Neutrophil (primary cell): ENCODE data around the gene CREB5.

Source experiments
- H3K27ac ChIP-seq: fragments of 200-600 bp; sonication (generic); 2 replicates; pipeline ENCODE4 v1.5.1; 2016; ENCODE audit warnings: mild to moderate bottlenecking, moderate library complexity
- H3K27me3 ChIP-seq: fragments of 200-600 bp; sonication (generic); 2 replicates; pipeline ENCODE4 v1.6.0; 2016; ENCODE audit warnings: mild to moderate bottlenecking
- H3K36me3 ChIP-seq: fragments of 200-600 bp; sonication (generic); 2 replicates; pipeline ENCODE4 v1.5.1; 2017
- H3K4me1 ChIP-seq, 2 experiments: fragments of 200-600 bp in 1 of 2; sonication (generic) in 1 of 2; 1 replicate in 1 of 2; 2 replicates in 1 of 2; pipeline versions ENCODE4 v1.5.1 to v1.6.1; 2013 to 2016; ENCODE audit warnings: low read depth in 1 of 2, low read length in 1 of 2, mild to moderate bottlenecking in 1 of 2, moderate library complexity in 1 of 2; ENCODE audit not compliant: control insufficient read depth in 1 of 2, insufficient read depth in 1 of 2
- H3K4me3 ChIP-seq, 2 experiments: fragments of 200-600 bp in 1 of 2; sonication (generic) in 1 of 2; 1 replicate in 1 of 2; 2 replicates in 1 of 2; pipeline ENCODE4 v1.5.1; 2013 to 2016; ENCODE audit warnings: low read depth in 1 of 2, low read length in 1 of 2, mild to moderate bottlenecking in 1 of 2, moderate library complexity in 1 of 2
- H3K9me3 ChIP-seq: fragments of 200-600 bp; sonication (generic); 2 replicates; pipeline ENCODE4 v1.5.1; 2016
- CTCF ChIP-seq: fragments of 200-600 bp; sonication (generic); IDR thresholded peaks from 2 replicates; pipeline ENCODE4 v1.5.1; 2016; ENCODE audit warnings: antibody characterized with exemption

Gene CREB5

GRCh38 chr7:28626624-28627262 is 214.4 kb downstream of the CREB5 start:
- peaks cover 20% of the 10 kb centered on the region for H3K27me3 ChIP-seq
- H3K36me3 ChIP-seq: no peaks in the 10 kb centered on the region

GRCh38 chr7:28627263-28627653 is 214.9 kb downstream of the CREB5 start:
- H3K27me3 ChIP-seq: peaks cover 25% of the 10 kb centered on the region
- H3K27ac ChIP-seq: no peak overlapping the region
- no peaks in the 10 kb centered on the region for H3K36me3 ChIP-seq
- H3K4me1 ChIP-seq: peaks cover 17 to 20% of the 10 kb centered on the region in 2 experiments
- no peak overlapping the region for H3K4me3 ChIP-seq
- no peak for TF ChIP-seq CTCF
- no peaks in the 10 kb centered on the region for H3K9me3 ChIP-seq

More at GRCh38 chr7:28626624-28627262, 214.4 kb downstream of the CREB5 start:
- Histone ChIP-seq H3K9me3 (no peaks in the 10 kb centered on the region), H3K27ac (no peak overlapping the region), H3K4me3 (no peak overlapping the region), H3K4me1 (peaks cover 17 to 20% of the 10 kb centered on the region in 2 experiments)
- peak; percentile 46 for TF ChIP-seq CTCF

- Histone ChIP-seq H3K4me3 (no peak overlapping the region), H3K4me1 (peaks cover 17 to 20% of the 10 kb centered on the region in 2 experiments), H3K27ac (no peak overlapping the region), H3K36me3 (no peaks in the 10 kb centered on the region), H3K27me3 (peaks cover 31% of the 10 kb centered on the region), H3K9me3 (no peaks in the 10 kb centered on the region)
- TF ChIP-seq CTCF: no peak
These were observed 215.6 kb downstream of the CREB5 start for GRCh38 chr7:28627896-28628295.

- H3K36me3 ChIP-seq: no peaks in the 10 kb centered on the region
- H3K27ac ChIP-seq: no peak overlapping the region
- H3K9me3 ChIP-seq: no peaks in the 10 kb centered on the region
- no peak for TF ChIP-seq CTCF
- no peak overlapping the region for H3K4me3 ChIP-seq
- peaks cover 35% of the 10 kb centered on the region for H3K27me3 ChIP-seq
- H3K4me1 ChIP-seq: peaks cover 16 to 20% of the 10 kb centered on the region in 2 experiments
These were observed 217.0 kb downstream of the CREB5 start for GRCh38 chr7:28629216-28629842.

- TF ChIP-seq CTCF: no peak
- H3K4me1 ChIP-seq: peaks cover 6 to 10% of the 10 kb centered on the region in 2 experiments
- no peak overlapping the region for H3K27ac ChIP-seq
- no peaks in the 10 kb centered on the region for H3K9me3 ChIP-seq
- no peak overlapping the region for H3K4me3 ChIP-seq
- H3K27me3 ChIP-seq: peaks cover 38% of the 10 kb centered on the region
- no peaks in the 10 kb centered on the region for H3K36me3 ChIP-seq
These were observed 218.0 kb downstream of the CREB5 start for GRCh38 chr7:28630350-28630749.
